ENCODE data around the gene DAAM1.

DAAM1 gene

DNA sequence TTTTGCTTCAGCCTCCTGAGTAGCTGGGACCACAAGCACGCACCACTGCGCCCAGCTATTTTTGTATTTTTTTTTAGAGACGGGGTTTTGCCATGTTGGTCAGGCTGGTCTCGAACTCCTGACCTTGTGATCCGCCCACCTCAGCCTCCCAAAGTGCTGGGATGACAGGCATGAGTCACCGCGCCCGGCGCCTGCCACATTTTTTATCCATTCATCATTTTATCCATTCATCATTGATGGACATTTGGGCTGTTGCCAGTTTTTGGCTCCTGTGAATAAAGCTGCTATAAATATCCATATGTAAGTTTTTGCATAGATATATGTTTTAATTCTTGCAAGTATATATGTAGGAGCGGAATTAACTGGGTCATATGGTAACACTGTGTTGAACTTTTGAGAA lies 79.5 kb downstream of the DAAM1 start:
- DNase-seq (ENCODE audit: low read depth), result no peak
- H3K4me3 ChIP-seq (ENCODE audit: low read depth, low read length), result no peak overlapping the region
- TF ChIP-seq, protein P1, sequence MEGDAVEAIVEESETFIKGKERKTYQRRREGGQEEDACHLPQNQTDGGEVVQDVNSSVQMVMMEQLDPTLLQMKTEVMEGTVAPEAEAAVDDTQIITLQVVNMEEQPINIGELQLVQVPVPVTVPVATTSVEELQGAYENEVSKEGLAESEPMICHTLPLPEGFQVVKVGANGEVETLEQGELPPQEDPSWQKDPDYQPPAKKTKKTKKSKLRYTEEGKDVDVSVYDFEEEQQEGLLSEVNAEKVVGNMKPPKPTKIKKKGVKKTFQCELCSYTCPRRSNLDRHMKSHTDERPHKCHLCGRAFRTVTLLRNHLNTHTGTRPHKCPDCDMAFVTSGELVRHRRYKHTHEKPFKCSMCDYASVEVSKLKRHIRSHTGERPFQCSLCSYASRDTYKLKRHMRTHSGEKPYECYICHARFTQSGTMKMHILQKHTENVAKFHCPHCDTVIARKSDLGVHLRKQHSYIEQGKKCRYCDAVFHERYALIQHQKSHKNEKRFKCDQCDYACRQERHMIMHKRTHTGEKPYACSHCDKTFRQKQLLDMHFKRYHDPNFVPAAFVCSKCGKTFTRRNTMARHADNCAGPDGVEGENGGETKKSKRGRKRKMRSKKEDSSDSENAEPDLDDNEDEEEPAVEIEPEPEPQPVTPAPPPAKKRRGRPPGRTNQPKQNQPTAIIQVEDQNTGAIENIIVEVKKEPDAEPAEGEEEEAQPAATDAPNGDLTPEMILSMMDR (IDR thresholded peaks at IDR 0.05; ENCODE audit: insufficient read depth, low read depth, low read length, missing control alignments), result no peak

DNA sequence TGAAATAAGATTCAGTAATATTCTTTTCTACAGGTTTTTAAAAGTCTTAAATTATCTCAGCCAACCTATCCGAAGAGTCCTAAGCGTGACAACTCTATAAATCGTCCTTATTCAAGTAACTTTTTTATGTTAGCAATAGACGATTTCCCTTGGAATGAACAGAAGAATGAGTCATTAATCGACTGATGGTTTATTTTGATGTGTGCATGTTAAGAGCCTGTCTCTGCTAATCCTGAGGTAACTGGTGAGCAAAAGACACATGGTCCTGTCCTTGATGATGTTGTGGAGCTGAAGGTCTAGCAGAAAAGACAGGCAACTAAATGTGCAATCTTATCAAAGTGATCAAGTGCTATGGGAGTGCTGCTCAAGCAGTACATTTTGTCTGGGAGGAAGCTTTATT lies 80.4 kb downstream of the DAAM1 start:
- no peak for DNase-seq (ENCODE audit: low read depth)
- TF ChIP-seq, protein P1 (IDR thresholded peaks at IDR 0.05; ENCODE audit: insufficient read depth, low read depth, low read length, missing control alignments), result no peak
- H3K4me3 ChIP-seq (ENCODE audit: low read depth, low read length), result no peak overlapping the region

DNA sequence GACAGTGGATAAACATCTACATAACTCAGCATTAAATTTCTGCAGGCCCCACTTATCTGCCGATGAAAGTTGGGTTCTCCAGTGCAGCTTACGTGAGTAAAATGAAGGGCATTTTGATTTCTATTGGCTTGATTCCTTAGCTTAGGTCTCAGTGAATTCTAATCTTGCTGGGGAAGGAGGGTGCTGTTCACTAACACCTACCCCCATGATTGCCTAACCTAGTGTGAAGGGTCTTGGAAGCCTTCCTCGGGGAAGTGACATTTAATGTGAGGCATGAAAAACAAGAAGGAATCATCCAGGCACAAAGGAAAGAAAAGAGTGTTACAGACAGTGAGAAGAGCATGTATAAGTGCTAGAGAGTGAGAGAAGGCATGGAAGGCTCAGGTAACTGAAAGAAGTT lies 81.0 kb downstream of the DAAM1 start:
- DNase-seq (ENCODE audit: low read depth), result no peak
- TF ChIP-seq, protein P1 (IDR thresholded peaks at IDR 0.05; ENCODE audit: insufficient read depth, low read depth, low read length, missing control alignments), result no peak
- no peak overlapping the region for H3K4me3 ChIP-seq (ENCODE audit: low read depth, low read length)

DNA sequence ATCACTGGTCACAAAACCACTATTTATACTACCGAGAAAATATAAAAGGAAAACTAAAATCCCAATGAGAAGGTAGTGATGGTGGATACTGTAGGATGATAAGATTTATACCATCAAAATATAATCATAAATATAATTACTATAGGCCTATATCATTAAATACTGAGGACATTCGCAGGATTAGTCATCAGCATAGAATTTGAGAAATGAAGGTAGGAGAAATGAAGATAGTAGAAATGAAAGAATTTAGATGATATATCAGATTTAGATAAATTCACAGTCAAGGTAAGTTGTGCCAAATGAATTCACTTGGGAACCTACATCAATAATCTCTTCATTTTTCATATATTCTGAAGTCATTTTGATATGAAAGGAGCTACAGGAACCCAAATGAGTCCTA lies 82.8 kb downstream of the DAAM1 start:
- DNase-seq (ENCODE audit: low read depth), result no peak
- H3K4me3 ChIP-seq (ENCODE audit: low read depth, low read length), result no peak overlapping the region
- TF ChIP-seq, protein P1 (IDR thresholded peaks at IDR 0.05; ENCODE audit: insufficient read depth, low read depth, low read length, missing control alignments), result no peak

DNA sequence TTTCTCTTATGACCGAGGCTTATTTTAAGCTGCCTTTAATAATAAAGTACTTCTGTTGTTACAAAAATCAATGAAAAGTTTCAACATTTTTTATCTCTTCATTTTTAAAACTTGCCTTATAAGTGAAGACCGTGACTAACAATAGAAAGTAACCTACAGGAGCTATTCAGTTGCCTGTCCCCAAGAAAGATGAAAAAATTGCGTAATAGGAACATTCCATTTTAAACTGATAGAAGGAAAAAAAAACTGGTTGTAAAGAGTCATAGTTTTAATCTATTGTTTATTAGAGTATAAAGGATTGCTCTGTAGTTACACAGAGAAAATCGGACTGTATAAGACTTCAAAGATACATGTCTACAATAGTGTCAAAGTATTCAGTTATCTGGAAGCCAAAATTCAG lies 83.3 kb downstream of the DAAM1 start:
- no peak overlapping the region for H3K4me3 ChIP-seq (ENCODE audit: low read depth, low read length)
- TF ChIP-seq, protein P1 (IDR thresholded peaks at IDR 0.05; ENCODE audit: insufficient read depth, low read depth, low read length, missing control alignments), result no peak
- no peak for DNase-seq (ENCODE audit: low read depth)

DNA sequence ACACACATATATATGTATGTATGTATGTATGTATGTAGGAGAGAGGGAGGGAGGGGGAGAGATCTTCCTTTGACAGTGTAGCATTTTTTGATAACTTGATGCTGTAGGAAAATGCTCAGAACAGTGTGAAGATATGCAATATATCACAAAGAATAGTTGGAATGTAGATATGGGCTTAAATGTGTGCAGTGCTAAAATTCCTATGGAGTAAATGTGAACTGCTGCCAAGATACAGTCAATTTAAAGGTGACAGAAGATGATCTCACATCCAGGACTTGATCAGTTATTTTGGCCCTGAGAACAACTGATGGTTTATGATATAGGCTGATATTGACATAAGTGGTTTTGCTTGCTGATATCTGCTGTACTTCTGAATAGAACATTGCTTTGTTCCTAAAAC lies 84.2 kb downstream of the DAAM1 start:
- TF ChIP-seq, protein P1 (IDR thresholded peaks at IDR 0.05; ENCODE audit: insufficient read depth, low read depth, low read length, missing control alignments), result no peak
- DNase-seq (ENCODE audit: low read depth), result no peak
- H3K4me3 ChIP-seq (ENCODE audit: low read depth, low read length), result no peak overlapping the region

DNA sequence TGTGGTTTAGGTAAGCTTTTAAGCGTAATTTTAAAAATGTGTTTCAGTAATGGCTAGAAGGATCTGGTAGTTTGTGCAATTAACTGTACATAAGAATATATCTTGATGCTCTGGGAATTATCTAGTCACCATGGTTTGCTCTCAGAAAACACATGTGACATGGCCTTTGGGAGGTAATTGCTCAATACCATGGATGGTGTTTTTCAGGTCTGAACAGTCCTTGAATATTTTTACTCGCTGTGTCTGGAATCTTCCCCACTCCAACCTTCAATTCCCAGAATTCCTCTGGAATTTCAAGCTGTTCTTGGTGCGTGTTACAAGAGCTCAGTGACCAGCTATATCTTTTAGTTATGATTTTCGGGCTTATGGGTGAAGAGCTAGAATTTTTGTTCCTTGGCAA lies 85.3 kb downstream of the DAAM1 start:
- DNase-seq (ENCODE audit: low read depth), result no peak
- TF ChIP-seq, protein P1 (IDR thresholded peaks at IDR 0.05; ENCODE audit: insufficient read depth, low read depth, low read length, missing control alignments), result no peak
- no peak overlapping the region for H3K4me3 ChIP-seq (ENCODE audit: low read depth, low read length)

Data from GM12865 (cell line).